ENCODE measurements around the gene KRTAP5-8. TPM values are rescaled to one million over a fixed set of nuclear protein-coding genes. Genes with fewer than 3 reads are reported as not detected.

Gene KRTAP5-8
- total RNA-seq, 1 experiment from 2014 or later = not detected

DNA sequence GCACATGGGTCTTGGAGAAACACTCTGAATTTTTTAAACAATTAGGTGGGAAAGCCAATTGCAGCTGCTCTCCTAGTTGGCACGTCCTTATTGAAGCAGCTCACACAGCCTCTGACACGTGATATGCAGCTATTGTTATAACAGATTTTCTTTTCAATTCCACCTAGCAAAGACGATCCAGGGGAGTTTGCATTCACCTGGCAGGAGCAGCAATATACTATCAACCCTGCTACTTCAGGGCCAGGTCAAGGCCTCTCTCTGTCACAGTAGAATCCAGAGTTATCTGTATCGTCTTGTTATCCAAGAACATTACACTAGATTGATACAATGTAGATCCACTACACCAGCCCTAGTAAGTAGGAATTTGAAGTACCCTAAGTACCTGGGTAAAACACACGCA, 36.6 kb downstream of the KRTAP5-8 start:
- H3K27me3 ChIP-seq (ENCODE audit: insufficient read depth, low read length) = no peaks in the 10 kb centered on the region
- no peaks in the 10 kb centered on the region for H3K79me1 ChIP-seq (ENCODE audit: insufficient read depth, low read depth, low read length, poor library complexity, severe bottlenecking)
- no CpG with 5 or more reads among the region's 5 CpGs for WGBS (ENCODE audit: extremely low coverage, insufficient read length, low lambda C conversion rate)
- TF ChIP-seq, protein P1, sequence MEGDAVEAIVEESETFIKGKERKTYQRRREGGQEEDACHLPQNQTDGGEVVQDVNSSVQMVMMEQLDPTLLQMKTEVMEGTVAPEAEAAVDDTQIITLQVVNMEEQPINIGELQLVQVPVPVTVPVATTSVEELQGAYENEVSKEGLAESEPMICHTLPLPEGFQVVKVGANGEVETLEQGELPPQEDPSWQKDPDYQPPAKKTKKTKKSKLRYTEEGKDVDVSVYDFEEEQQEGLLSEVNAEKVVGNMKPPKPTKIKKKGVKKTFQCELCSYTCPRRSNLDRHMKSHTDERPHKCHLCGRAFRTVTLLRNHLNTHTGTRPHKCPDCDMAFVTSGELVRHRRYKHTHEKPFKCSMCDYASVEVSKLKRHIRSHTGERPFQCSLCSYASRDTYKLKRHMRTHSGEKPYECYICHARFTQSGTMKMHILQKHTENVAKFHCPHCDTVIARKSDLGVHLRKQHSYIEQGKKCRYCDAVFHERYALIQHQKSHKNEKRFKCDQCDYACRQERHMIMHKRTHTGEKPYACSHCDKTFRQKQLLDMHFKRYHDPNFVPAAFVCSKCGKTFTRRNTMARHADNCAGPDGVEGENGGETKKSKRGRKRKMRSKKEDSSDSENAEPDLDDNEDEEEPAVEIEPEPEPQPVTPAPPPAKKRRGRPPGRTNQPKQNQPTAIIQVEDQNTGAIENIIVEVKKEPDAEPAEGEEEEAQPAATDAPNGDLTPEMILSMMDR (conservative IDR thresholded peaks at IDR 0.05) = no peak
- H3K18ac ChIP-seq (ENCODE audit: insufficient read length, low read depth, low read length) = no peak overlapping the region
- H2BK15ac ChIP-seq (ENCODE audit: low read depth, low read length) = no peak overlapping the region
- H3K14ac ChIP-seq (ENCODE audit: insufficient read depth, low read length) = no peak overlapping the region
- Mint-ChIP-seq H3K27ac (no peak overlapping the region), H3K4me3 (no peak overlapping the region), H3K36me3 (ENCODE audit: insufficient read depth in 1 of 3, low read depth in 3 of 3) (no peaks in the 10 kb centered on the region), H3K9me3 (no peaks in the 10 kb centered on the region), H3K4me1 (peaks cover 3 to 12% of the 10 kb centered on the region in 2 experiments), H3K27me3 (ENCODE audit: low read depth) (peaks cover 7% of the 10 kb centered on the region; the same call in 1 of the 2 replicates)
- no peak overlapping the region for H2BK20ac ChIP-seq (ENCODE audit: low read depth, low read length, poor library complexity, severe bottlenecking)
- no peaks in the 10 kb centered on the region for H3K79me2 ChIP-seq (ENCODE audit: insufficient read depth, low read length)
- no peak overlapping the region for H2BK5ac ChIP-seq (ENCODE audit: insufficient read length, low read length)
- H2BK120ac ChIP-seq (ENCODE audit: low read depth, low read length, poor library complexity, severe bottlenecking) = no peak overlapping the region
- H3K23ac ChIP-seq (ENCODE audit: insufficient read length, low read depth, low read length) = no peak overlapping the region
- H3K27ac ChIP-seq (ENCODE audit: insufficient read length, low read depth, low read length) = no peak overlapping the region
- H2AK5ac ChIP-seq (ENCODE audit: insufficient read length, low read length) = no peak overlapping the region
- no peaks in the 10 kb centered on the region for H4K20me1 ChIP-seq (ENCODE audit: control insufficient read depth, insufficient read depth, insufficient read length)
- H3K9me3 ChIP-seq (ENCODE audit: control insufficient read depth, low read depth, low read length) = no peaks in the 10 kb centered on the region
- no peak overlapping the region for H2BK12ac ChIP-seq (ENCODE audit: insufficient read length, low read depth, low read length)
- H2AFZ ChIP-seq (ENCODE audit: low read length) = no peak overlapping the region
- H4K8ac ChIP-seq (replicated peaks; ENCODE audit: insufficient read length, low read depth, low read length) = no peak overlapping the region
- no peaks in the 10 kb centered on the region for H3K23me2 ChIP-seq (ENCODE audit: insufficient read length, low read depth, low read length, poor library complexity, severe bottlenecking)
- H4K5ac ChIP-seq (ENCODE audit: insufficient read length, low read depth, low read length) = no peak overlapping the region
- no peak for DNase-seq
- H3K4ac ChIP-seq (ENCODE audit: low read depth, low read length) = no peak overlapping the region
- H3K9ac ChIP-seq (ENCODE audit: extremely low read depth, insufficient read length, low read length) = no peak overlapping the region
- H4K91ac ChIP-seq (ENCODE audit: insufficient read length, low read depth, low read length) = no peak overlapping the region
- H3K56ac ChIP-seq (ENCODE audit: insufficient read length, low read depth, low read length) = no peak overlapping the region
- no peak overlapping the region for H3K4me2 ChIP-seq (ENCODE audit: insufficient read depth, insufficient read length, low read length)
- no peak overlapping the region for H3T11ph ChIP-seq (ENCODE audit: low read length)
- no peaks in the 10 kb centered on the region for H3K4me1 ChIP-seq (ENCODE audit: insufficient read depth, low read length)

Data from H9 (cell line).